ENCODE measurements around the gene ANO1.

The ANO1 gene

GRCh38 chr11:70054004-70054403 lies 24.1 kb upstream of the ANO1 start:
- DNase-seq, result no peak

DNA sequence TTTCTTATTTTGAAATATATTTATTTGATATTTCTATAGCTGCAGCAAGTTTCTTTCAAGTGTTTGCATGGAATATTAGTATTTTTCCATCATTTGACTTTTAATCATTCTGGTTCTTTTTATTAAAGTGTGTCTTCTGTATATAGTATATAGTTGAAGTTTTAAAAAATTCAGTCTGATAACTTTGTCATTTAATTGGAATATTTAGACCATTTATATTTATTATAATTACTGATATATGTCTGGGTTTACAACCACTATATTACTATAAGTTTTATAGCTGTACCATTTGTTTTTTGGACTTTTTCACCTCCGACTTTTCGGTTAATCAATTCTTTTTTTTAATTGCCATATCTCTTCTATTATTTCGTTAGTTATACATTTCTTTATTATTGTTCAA lies 22.7 kb upstream of the ANO1 start:
- no peak for DNase-seq

GRCh38 chr11:70057080-70057479 lies 21.0 kb upstream of the ANO1 start:
- DNase-seq, result no peak

- DNase-seq, result no peak
Measured at GRCh38 chr11:70059971-70060370, 18.1 kb upstream of the ANO1 start.

GRCh38 chr11:70060611-70061293 lies 17.4 kb upstream of the ANO1 start:
- DNase-seq, result no peak

- DNase-seq, result no peak
Measured at GRCh38 chr11:70061734-70062133, 16.4 kb upstream of the ANO1 start.

DNA sequence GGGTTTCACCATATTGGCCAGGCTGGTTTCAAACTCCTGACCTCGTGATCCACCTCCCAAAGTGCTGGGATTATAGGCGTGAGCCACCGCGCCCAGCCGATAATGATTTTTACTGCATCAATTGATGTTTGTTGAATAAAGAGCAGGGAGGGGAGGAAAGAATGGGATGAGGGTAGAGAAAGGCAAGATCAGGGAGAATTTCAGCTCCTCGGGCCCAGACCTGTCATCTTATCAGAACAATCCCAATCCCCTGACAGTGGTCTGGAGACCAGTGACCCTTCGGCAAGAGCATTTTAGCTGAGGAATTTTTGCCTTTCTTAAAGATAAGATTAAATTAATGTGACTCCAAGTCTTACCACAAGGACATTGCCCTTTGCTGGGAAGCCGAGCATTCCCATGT lies 15.0 kb upstream of the ANO1 start:
- no peak for DNase-seq

DNA sequence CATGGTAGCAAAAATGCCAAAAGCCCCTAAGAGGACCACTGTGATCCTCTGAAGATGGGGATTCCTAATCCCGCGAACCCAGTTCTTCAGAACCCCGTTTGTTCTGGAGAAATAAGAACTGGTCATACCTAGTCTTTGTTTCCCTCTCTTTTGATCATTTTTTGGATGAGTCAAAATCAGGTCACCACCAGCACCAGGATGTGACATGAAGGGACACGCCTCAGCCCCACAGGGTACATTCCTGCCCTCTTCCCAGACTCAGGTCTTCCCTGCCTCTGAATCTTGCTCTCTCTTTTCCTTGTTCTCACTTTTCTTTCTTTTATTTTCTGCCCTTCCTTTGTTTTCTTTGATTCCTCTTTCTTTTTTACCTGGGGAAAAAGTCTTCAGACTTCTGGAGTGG lies 14.6 kb upstream of the ANO1 start:
- DNase-seq, result no peak

DNA sequence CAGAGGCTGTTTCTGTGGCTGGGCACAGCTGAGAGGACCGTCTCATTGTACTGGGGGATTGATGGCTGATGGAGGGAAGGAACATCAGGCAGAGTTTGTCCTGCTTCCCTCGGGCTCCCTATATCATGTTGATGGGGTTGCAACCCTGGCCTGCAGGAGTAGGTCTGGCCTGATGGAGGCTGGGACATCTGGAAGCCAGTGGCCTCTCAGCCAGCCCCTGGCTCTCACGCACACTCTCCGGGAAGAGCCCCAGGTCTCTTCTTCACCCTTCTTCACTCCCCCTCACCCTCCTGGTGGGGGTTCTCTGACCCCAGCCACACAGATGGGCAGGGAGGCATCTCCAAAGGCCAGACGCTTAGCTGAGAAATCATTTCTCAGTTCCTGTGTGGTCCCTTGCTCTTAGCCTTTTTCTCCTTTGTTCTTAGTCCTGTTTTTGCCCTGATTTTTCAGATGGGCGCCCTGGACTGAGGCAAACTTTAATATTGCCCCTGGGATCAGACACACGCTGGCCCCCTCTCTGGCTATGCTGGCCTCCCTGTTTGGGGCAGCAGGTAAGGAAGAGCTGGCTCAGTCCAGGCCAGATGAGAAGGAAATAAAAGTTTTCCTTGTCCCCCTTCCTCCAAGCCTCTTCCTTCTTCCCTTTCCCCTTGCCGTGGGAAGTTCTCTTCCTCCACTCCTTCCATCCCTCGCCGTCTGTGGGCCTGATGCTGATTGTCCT lies 13.9 kb upstream of the ANO1 start:
- no peak for DNase-seq

GRCh38 chr11:70064726-70065317 lies 13.3 kb upstream of the ANO1 start:
- DNase-seq, result no peak

DNA sequence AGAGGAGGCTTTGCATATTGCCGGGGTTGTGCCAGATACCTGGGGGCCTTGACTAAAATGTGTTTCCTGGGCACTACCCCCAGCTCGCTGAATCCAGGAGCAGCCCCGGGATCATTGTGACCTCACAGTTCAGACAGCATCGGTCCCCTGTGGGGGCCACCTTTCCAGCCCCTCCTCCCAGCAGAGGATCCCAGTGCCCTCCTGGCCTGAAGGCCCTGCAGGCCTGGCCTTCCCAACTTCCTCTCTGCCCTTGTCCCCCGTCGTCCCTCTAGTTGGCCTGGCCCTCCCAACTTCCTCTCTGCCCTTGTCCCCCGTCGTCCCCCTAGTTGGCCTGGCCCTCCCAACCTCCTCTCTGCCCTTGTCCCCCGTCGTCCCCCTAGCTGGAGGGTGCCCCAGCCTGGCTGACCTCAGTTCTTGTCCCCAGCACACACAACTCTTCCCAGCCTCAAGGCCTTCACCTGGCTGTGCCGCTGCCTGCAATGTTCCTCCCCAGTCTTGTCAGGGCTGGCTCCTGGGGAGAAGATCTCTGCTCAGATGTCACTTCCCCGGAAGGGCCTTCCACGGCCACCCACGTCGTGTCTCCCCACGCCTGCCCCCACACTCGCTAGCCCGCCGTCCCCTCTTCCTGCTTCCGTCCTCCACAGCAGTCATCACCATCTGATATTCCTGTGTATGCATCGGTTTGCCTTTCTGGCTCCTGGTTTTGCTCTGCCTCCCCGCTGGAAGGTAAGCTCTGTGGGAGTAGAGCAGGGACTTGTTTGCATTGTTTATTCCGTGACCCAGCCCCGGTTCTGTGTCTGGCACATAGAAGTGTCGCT lies 12.6 kb upstream of the ANO1 start:
- no peak for DNase-seq

DNA sequence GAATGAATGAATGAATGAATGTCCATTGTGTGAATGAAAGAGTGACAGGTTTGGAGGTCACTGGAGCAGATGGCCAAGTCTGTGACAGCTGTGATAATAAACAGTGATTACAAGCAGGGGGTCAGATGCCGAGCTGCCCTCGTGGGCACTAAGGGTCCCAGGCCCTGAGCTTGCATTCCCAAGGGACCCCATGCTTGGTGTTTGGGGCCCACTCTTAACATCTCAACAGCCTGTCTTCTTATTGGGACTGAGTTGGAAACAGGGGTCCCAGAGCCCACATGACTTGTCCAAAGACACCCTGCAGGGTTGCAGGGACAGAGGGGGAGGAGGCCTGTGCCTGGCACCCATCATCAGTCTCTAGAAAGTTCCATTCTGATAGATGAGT lies 12.0 kb upstream of the ANO1 start:
- DNase-seq, result no peak

DNA sequence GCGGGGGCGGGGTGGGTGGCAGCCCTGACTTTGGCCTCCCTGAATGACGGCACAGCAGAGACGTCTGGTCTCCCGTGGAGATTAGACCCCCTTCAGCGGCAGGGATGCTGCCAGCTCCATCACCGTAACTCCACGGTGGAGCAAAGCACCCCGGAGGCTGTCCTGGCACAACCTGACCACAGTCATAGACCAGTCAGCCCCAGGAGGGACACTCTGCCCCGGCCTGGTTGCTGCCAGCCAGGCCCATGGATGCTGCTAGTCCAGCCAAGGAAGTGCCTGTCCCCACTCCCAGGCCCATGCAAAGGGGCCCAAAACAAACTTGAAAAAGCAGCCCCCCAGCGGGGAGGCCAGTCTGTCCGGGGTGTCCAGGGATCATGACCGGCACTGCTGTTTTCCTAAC lies 11.5 kb upstream of the ANO1 start:
- DNase-seq, result no peak

- DNase-seq, result no peak
Measured at GRCh38 chr11:70067036-70067435, 11.1 kb upstream of the ANO1 start.

GRCh38 chr11:70067591-70068341 lies 10.4 kb upstream of the ANO1 start:
- no peak for DNase-seq

- DNase-seq, result no peak
Measured at GRCh38 chr11:70068345-70068744, 9.8 kb upstream of the ANO1 start.

DNA sequence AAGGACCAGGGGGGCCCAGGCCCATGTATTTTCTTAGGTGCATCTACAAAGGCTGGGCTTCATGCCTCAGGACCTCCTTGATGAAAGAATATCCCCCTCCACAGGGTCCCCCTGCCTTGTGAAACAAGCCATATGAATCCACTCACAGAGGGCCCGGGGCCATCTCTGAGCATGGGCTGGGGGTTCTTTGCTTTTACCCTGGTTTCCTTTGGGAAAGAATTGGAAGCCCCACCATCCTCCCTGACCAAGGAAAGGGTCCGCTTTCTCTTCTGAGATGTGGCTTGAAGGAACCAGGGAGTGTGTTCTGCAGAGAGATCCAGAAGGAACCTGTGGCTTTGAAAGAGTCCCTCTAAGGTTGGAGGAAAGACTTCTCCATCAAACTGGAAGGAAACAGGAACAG lies 9.2 kb upstream of the ANO1 start:
- DNase-seq, result no peak

DNA sequence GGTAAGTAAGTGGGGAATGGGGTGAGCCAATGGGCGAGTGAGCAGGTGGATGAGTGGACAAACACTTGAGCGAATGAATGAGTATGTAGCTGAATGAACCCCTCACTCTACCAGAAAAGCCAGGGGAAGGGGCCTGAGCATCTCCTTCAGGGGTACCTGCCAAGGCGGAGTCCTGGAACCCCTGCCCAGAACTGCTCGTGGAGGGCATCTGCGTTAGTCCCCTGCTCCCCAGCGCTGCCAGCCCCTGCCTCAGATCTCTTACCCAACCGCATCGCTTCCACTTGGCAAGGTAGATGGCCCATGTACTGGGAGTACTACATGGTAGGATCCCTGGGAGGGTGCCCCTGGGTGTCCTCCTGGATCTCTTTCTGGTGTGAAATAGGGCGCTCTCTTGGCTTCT lies 7.4 kb upstream of the ANO1 start:
- no peak for DNase-seq

DNA sequence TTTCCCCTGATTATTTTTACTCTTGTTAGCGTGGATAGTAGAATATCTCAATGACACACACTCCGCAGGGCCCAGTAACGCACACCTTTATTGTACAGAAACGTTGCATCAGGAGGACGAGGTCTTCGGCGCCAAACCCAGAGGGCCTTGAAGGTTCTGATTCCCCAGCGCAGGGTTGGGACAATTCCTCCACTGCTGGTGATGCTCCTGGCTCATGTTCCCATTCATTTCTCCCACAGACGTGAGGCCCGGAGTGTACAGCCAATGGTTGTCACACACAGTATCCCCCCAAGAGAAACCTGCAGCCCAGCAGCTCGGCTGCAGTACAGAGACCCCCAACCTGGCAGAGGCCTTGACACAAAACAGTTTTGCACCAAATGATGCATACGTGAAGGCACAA lies 6.1 kb upstream of the ANO1 start:
- no peak for DNase-seq

DNA sequence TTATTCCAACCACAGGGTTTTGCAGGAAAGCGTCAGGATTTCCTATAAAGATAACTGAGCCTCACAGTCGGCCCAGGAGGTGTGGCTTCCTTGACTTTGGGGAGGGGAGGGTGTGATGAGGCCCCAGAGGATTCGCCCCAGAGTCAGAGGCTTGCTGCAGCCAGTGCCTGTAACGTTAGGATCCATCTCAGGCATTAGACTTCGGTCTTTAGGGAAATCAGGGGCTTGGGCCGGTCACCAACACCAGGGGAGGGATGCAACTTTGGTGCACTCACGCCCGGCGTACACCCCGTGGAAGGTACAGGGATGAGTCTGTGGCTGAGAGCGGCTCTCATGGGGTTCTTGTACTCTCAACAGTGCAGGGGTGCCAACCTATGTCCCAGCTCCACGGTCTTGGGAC lies 5.7 kb upstream of the ANO1 start:
- DNase-seq, result no peak

GRCh38 chr11:70072861-70073755 lies 5.0 kb upstream of the ANO1 start:
- DNase-seq, result no peak
